HCT116 (cell line): ENCODE results near the gene SEC22A.

Source experiments
- ATF3 ChIP-seq: IDR thresholded peaks from 2 replicates; pipeline ENCODE4 v1.6.1; 2012
- CTCF ChIP-seq, 3 experiments: fragments of 200-600 bp in 1 of 3; sonication (generic) in 1 of 3; IDR thresholded peaks in 2 of 3; conservative IDR thresholded peaks in 1 of 3; 2 replicates each; pipeline ENCODE4 v1.5.1; 2012 to 2017; ENCODE audit warnings: low read depth in 2 of 3, low read length in 2 of 3, antibody characterized with exemption in 1 of 3, borderline replicate concordance in 1 of 3, control low read depth in 1 of 3, mild to moderate bottlenecking in 1 of 3, mixed read lengths in 1 of 3, mixed run types in 1 of 3, moderate library complexity in 1 of 3; ENCODE audit not compliant: insufficient read depth in 1 of 3
- MAX ChIP-seq: IDR thresholded peaks from 2 replicates; pipeline ENCODE4 v1.6.1; 2012
- RAD21 ChIP-seq: IDR thresholded peaks from 2 replicates; pipeline ENCODE4 v1.6.1; 2012; ENCODE audit warnings: low read depth, mild to moderate bottlenecking
- ZNF274 ChIP-seq: fragments of 200-500 bp; sonication (Bioruptor generic); IDR thresholded peaks from 2 replicates; pipeline ENCODE4 v1.6.1; 2014; ENCODE audit warnings: mild to moderate bottlenecking, low read depth, low read length, inconsistent platforms

GRCh38 chr3:123158899-123159390, 42.8 kb upstream of the SEC22A start:
- TF ChIP-seq MAX = no peak
- TF ChIP-seq CTCF (IDR thresholded peaks at IDR 0.05 in 2 of 3, conservative IDR thresholded peaks at IDR 0.05 in 1 of 3; ENCODE audit: borderline replicate concordance in 1 of 3, insufficient read depth in 1 of 3, low read depth in 2 of 3, low read length in 2 of 3) = no peak
- TF ChIP-seq ZNF274 = no peak
- TF ChIP-seq RAD21 = no peak
- TF ChIP-seq ATF3 = no peak
